Parathyroid adenoma (tissue), 2 donors: ENCODE measurements around the gene UNC93B1.

Experiments used
- H2AFZ ChIP-seq: fragments of 300-600 bp; sonication (generic); one replicate; pipeline ENCODE4 v1.7.0; 2017; ENCODE audit warnings: antibody characterized with exemption, mild to moderate bottlenecking
- H3K27ac ChIP-seq: fragments of 300-600 bp; sonication (generic); one replicate; pipeline ENCODE4 v1.7.0; 2017
- H3K27me3 ChIP-seq: fragments of 300-600 bp; sonication (generic); one replicate; pipeline ENCODE4 v1.7.0; 2017; ENCODE audit warnings: low read length; ENCODE audit not compliant: control insufficient read depth, insufficient read depth
- H3K36me3 ChIP-seq: fragments of 300-600 bp; sonication (generic); one replicate; pipeline ENCODE4 v1.7.0; 2017; ENCODE audit warnings: low read length; ENCODE audit not compliant: control insufficient read depth, insufficient read depth
- H3K4me1 ChIP-seq: fragments of 300-600 bp; sonication (generic); one replicate; pipeline ENCODE4 v1.7.0; 2017; ENCODE audit warnings: control low read depth
- H3K4me2 ChIP-seq: fragments of 300-600 bp; sonication (generic); one replicate; pipeline ENCODE4 v1.7.0; 2017; ENCODE audit warnings: low read length
- H3K4me3 ChIP-seq: fragments of 300-600 bp; sonication (generic); one replicate; pipeline ENCODE4 v1.7.0; 2017; ENCODE audit warnings: low read depth, low read length
- H3K79me2 ChIP-seq: fragments of 300-600 bp; sonication (generic); one replicate; pipeline ENCODE4 v1.7.0; 2017; ENCODE audit warnings: control low read depth
- H3K9ac ChIP-seq: fragments of 300-600 bp; sonication (generic); one replicate; pipeline ENCODE4 v1.7.0; 2017; ENCODE audit warnings: mild to moderate bottlenecking
- H3K9me3 ChIP-seq: fragments of 300-600 bp; sonication (generic); one replicate; pipeline ENCODE4 v1.7.0; 2017; ENCODE audit warnings: low read length; ENCODE audit not compliant: control insufficient read depth
- TF ChIP-seq, protein P1 (sequence below): fragments of 300-600 bp; sonication (generic); IDR thresholded peaks from one replicate; pipeline ENCODE4 v1.7.0; 2017; ENCODE audit warnings: antibody characterized with exemption, mild to moderate bottlenecking
- donor health status: primary hyperparathyroidism.

UNC93B1 gene

DNA sequence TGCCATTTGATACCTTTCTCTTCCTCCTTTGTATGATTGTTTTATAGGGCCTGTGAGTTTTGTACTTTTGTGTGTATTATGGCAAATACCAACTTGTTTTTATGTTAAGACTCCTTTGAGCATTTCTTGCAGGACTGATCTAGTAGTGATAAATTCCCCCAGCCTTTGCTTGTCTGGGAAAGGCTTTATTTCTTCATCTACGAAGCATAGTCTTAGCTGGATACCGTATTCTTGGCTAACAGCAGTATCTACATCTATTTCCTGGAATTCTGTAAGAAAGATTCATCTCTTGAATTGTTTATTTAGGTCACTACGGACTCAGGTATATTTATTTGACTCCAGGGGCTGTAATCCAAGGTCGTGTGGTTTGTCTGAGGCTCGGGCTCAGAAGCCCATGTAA is 20.6 kb upstream of the UNC93B1 start:
- Histone ChIP-seq H3K9ac (no peak overlapping the region), H3K4me2 (no peak overlapping the region), H3K27ac (no peak overlapping the region), H3K36me3 (no peaks in the 10 kb centered on the region), H3K4me3 (no peak overlapping the region), H3K9me3 (no peaks in the 10 kb centered on the region), H3K79me2 (no peaks in the 10 kb centered on the region), H3K4me1 (no peaks in the 10 kb centered on the region), H2AFZ (no peak overlapping the region), H3K27me3 (no peaks in the 10 kb centered on the region)
- TF ChIP-seq, protein P1, sequence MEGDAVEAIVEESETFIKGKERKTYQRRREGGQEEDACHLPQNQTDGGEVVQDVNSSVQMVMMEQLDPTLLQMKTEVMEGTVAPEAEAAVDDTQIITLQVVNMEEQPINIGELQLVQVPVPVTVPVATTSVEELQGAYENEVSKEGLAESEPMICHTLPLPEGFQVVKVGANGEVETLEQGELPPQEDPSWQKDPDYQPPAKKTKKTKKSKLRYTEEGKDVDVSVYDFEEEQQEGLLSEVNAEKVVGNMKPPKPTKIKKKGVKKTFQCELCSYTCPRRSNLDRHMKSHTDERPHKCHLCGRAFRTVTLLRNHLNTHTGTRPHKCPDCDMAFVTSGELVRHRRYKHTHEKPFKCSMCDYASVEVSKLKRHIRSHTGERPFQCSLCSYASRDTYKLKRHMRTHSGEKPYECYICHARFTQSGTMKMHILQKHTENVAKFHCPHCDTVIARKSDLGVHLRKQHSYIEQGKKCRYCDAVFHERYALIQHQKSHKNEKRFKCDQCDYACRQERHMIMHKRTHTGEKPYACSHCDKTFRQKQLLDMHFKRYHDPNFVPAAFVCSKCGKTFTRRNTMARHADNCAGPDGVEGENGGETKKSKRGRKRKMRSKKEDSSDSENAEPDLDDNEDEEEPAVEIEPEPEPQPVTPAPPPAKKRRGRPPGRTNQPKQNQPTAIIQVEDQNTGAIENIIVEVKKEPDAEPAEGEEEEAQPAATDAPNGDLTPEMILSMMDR: no peak

GRCh38 chr11:68022531-68022930 is 18.6 kb upstream of the UNC93B1 start:
- Histone ChIP-seq H2AFZ (no peak overlapping the region), H3K9me3 (no peaks in the 10 kb centered on the region), H3K79me2 (no peaks in the 10 kb centered on the region), H3K27me3 (no peaks in the 10 kb centered on the region), H3K4me1 (no peaks in the 10 kb centered on the region), H3K4me3 (no peak overlapping the region), H3K9ac (no peak overlapping the region), H3K36me3 (no peaks in the 10 kb centered on the region), H3K4me2 (no peak overlapping the region), H3K27ac (no peak overlapping the region)
- TF ChIP-seq, protein P1: no peak

GRCh38 chr11:68021167-68021787 is 17.4 kb upstream of the UNC93B1 start:
- Histone ChIP-seq H3K9ac (no peak overlapping the region), H3K79me2 (no peaks in the 10 kb centered on the region), H2AFZ (no peak overlapping the region), H3K27ac (no peak overlapping the region), H3K4me2 (no peak overlapping the region), H3K36me3 (no peaks in the 10 kb centered on the region), H3K4me1 (no peaks in the 10 kb centered on the region), H3K4me3 (no peak overlapping the region), H3K9me3 (no peaks in the 10 kb centered on the region), H3K27me3 (no peaks in the 10 kb centered on the region)
- TF ChIP-seq, protein P1: peak; percentile 34

- Histone ChIP-seq H3K9ac (no peak overlapping the region), H2AFZ (no peak overlapping the region), H3K4me1 (no peaks in the 10 kb centered on the region), H3K79me2 (no peaks in the 10 kb centered on the region), H3K36me3 (no peaks in the 10 kb centered on the region), H3K4me3 (no peak overlapping the region), H3K4me2 (no peak overlapping the region), H3K27me3 (no peaks in the 10 kb centered on the region), H3K9me3 (no peaks in the 10 kb centered on the region), H3K27ac (no peak overlapping the region)
- TF ChIP-seq, protein P1: no peak
Observed at GRCh38 chr11:68020575-68020974, 16.7 kb upstream of the UNC93B1 start.

GRCh38 chr11:68019486-68019885 is 15.6 kb upstream of the UNC93B1 start:
- Histone ChIP-seq H3K9me3 (no peaks in the 10 kb centered on the region), H3K36me3 (no peaks in the 10 kb centered on the region), H3K4me1 (no peaks in the 10 kb centered on the region), H3K27me3 (no peaks in the 10 kb centered on the region), H3K4me2 (no peak overlapping the region), H3K79me2 (no peaks in the 10 kb centered on the region), H3K9ac (no peak overlapping the region), H3K4me3 (no peak overlapping the region), H2AFZ (no peak overlapping the region), H3K27ac (no peak overlapping the region)
- TF ChIP-seq, protein P1: no peak
